Colonic mucosa (tissue), 4 donors: ENCODE data around the gene CLDN19. TPM values are rescaled to one million over a fixed set of nuclear protein-coding genes. Genes with fewer than 3 reads are reported as not detected.

Experiments
- DNase-seq: peaks from one replicate; pipeline ENCODE4 v3.0.0-alpha.2; 2020
- H3K27ac ChIP-seq: fragments of 200-600 bp; one replicate; pipeline ENCODE4 v1.8.0; 2021
- H3K27me3 ChIP-seq: fragments of 200-600 bp; one replicate; pipeline ENCODE4 v1.8.0; 2021
- H3K36me3 ChIP-seq: fragments of 200-600 bp; one replicate; pipeline ENCODE4 v1.8.0; 2021
- H3K4me1 ChIP-seq: fragments of 200-600 bp; one replicate; pipeline ENCODE4 v1.8.0; 2021; ENCODE audit warnings: mild to moderate bottlenecking
- H3K4me3 ChIP-seq: fragments of 200-600 bp; one replicate; pipeline ENCODE4 v1.8.0; 2021
- H3K9ac ChIP-seq, 2 donors: one replicate each; pipeline ENCODE4 v1.7.0; 2013; ENCODE audit warnings: control low read depth in 2 of 2, low read depth in 2 of 2, low read length in 2 of 2
- H3K9me3 ChIP-seq: fragments of 200-600 bp; one replicate; pipeline ENCODE4 v1.8.0; 2021
- CTCF ChIP-seq: fragments of 200-600 bp; IDR thresholded peaks from one replicate; pipeline ENCODE4 v1.8.0; 2022; ENCODE audit warnings: antibody characterized with exemption, mild to moderate bottlenecking
- intact Hi-C: fragments of 100-400 bp; cut with DNase I; formaldehyde crosslinking; loops from one replicate; pipeline ENCODE4 v1.14.1; 2022
- total RNA-seq, 2 donors: library from RNA; stranded (reverse); fragmentation: NEBNext Ultra II Directional in 1 of 2; extraction: Animal tissue kit (Norgen Biotek cat#: 25700) in 1 of 2; gene quantifications; one replicate each; pipeline ENCODE4 v1.2.1, GENCODE V29; 2021
- donor health status: healthy.
- donor health status: DM: no; HTN: no; CAD: no.
- donor health status: DM: no; HTN: no; CAD: no.

Gene CLDN19
- total RNA-seq, 2 donors from 2014 or later: not detected

- Histone ChIP-seq H3K9me3 (no peaks in the 10 kb centered on the region), H3K9ac (no peak overlapping the region), H3K4me3 (no peak overlapping the region), H3K36me3 (no peaks in the 10 kb centered on the region), H3K27me3 (no peaks in the 10 kb centered on the region), H3K27ac (no peak overlapping the region), H3K4me1 (no peaks in the 10 kb centered on the region)
- TF ChIP-seq CTCF: no peak
- peak; percentile 74 for DNase-seq
- intact Hi-C loops: no loop called here
These were observed 2.8 kb downstream of the CLDN19 start for GRCh38 chr1:42737257-42737656.

- no peak for TF ChIP-seq CTCF
- no peak for DNase-seq
- intact Hi-C loops: no loop called here
- Histone ChIP-seq H3K4me3 (no peak overlapping the region), H3K36me3 (no peaks in the 10 kb centered on the region), H3K27me3 (no peaks in the 10 kb centered on the region), H3K4me1 (no peaks in the 10 kb centered on the region), H3K9ac (no peak overlapping the region), H3K9me3 (no peaks in the 10 kb centered on the region), H3K27ac (no peak overlapping the region)
These were observed 3.4 kb downstream of the CLDN19 start for GRCh38 chr1:42736571-42737200.

- H3K9me3 ChIP-seq: no peaks in the 10 kb centered on the region
- no peaks in the 10 kb centered on the region for H3K27me3 ChIP-seq
- no peak overlapping the region for H3K4me3 ChIP-seq
- H3K27ac ChIP-seq: no peak overlapping the region
- TF ChIP-seq CTCF: no peak
- no peak overlapping the region for H3K9ac ChIP-seq
- intact Hi-C loops: no loop called here
- no peaks in the 10 kb centered on the region for H3K36me3 ChIP-seq
- no peaks in the 10 kb centered on the region for H3K4me1 ChIP-seq
- DNase-seq: peak; percentile 73
These were observed 3.9 kb downstream of the CLDN19 start for GRCh38 chr1:42736152-42736551.

GRCh38 chr1:42735477-42736105 is 4.4 kb downstream of the CLDN19 start:
- intact Hi-C loops: no loop called here
- TF ChIP-seq CTCF: no peak
- no peak for DNase-seq
- no peaks in the 10 kb centered on the region for H3K4me1 ChIP-seq
- H3K27ac ChIP-seq: no peak overlapping the region
- peak overlapping the region in 1 of 2 donors; percentile 37 for H3K9ac ChIP-seq
- no peak overlapping the region for H3K4me3 ChIP-seq
- H3K36me3 ChIP-seq: no peaks in the 10 kb centered on the region
- no peaks in the 10 kb centered on the region for H3K9me3 ChIP-seq
- no peaks in the 10 kb centered on the region for H3K27me3 ChIP-seq

- Histone ChIP-seq H3K9me3 (no peaks in the 10 kb centered on the region), H3K4me1 (no peaks in the 10 kb centered on the region), H3K4me3 (no peak overlapping the region), H3K9ac (no peak overlapping the region), H3K36me3 (no peaks in the 10 kb centered on the region), H3K27me3 (no peaks in the 10 kb centered on the region), H3K27ac (no peak overlapping the region)
- DNase-seq: no peak
- no peak for TF ChIP-seq CTCF
- intact Hi-C loops: no loop called here
These were observed 5.0 kb downstream of the CLDN19 start for GRCh38 chr1:42735056-42735455.
